GM19467 (cell line): Measurements from ENCODE around the gene CLEC4A.
"Not testable (repeated sequence)": the region's sequence is repeated elsewhere in the genome, so short reads cannot be mapped to it uniquely, and the experiment has no call there.

Source experiments
- ATAC-seq: cut with Tn5 transposase; IDR thresholded peaks from one replicate; pipeline ENCODE4 v1.9.1; 2021; ENCODE audit warnings: mild to moderate bottlenecking, moderate library complexity; ENCODE audit not compliant: unreplicated experiment

Gene CLEC4A

GRCh38 chr12:8133636-8134397, 10.4 kb downstream of the CLEC4A start:
- not testable (repeated sequence) for ATAC-seq

DNA sequence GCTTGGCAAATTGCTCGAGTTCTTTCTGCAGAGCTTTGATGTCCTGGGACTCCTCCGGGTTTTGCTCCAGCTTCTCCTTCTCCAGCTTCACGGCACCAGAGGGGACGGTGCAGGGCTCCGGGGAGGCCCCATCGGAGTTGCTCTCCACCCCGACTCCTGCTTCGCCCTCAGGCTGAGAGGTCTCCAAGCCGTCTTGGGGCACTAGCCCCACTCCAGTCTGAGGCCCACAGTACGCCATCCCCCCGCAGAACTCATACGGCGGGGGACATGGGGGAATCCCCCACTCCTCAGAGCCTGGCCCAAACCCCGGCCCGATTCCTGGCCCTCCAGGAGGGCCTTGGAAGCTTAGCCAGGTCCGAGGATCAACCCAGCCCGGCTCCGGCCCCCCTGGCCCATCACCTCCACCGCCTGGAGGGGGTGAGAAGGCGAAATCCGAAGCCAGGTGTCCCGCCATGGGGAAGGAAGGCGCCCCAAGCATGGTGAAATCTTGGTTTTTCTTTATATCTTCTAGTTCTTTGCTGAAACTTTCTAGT, 11.0 kb downstream of the CLEC4A start:
- ATAC-seq = not testable (repeated sequence)

DNA sequence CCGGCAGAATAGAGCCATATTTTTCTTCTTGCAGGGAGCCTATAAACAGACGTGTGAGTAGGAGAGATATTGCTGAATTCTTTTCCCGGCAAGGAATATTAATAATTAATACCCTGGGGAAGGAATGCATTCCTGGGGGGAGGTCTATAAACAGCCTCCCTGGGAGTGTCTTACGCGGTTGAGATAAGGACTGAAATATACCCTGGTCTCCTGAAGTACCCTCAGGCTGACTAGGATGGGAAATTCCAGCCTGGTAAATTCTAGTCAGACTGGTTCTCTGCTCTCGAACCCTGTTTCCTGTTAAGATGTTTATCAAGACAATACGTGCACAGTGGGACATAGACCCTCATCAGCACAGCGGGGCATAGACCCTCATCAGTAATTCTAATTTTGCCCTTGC, 18.2 kb downstream of the CLEC4A start:
- ATAC-seq = not testable (repeated sequence)

DNA sequence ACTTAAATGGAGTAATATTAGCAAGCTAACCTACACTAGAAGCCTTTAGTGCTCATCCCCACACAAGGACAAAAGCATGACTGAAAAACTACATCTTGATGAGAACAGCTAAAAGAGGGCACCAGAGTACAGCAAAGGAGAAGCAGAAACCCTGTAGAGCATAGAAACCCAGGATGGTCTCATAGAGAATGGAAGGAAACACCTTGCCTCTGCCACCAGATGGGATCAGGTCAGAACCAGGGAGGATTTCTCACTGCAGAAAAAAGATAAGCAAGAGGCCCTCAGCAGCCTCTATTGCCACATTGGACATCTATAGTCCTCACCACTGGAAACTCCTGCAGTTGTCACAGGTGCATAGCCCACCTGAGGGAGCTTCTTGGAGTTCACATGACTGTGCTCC, 19.8 kb downstream of the CLEC4A start:
- ATAC-seq = no peak

- ATAC-seq = no peak
These were observed 22.5 kb downstream of the CLEC4A start for GRCh38 chr12:8145754-8146441.

DNA sequence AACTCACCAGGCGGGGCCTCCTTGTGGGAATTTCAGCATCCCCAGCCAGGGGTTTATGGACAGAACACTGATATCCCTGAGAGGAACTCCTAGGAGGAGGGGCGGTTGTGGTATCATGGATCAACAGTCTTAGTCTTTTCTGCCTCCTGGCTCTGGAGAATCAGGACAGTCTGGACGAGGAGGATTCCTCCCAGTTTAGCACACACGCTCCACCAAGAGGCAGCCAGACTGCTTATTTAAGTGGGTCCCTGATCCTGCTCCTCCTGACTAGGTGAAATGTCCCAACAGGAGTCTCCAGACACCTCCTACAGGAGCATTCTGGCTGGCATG, 23.0 kb downstream of the CLEC4A start:
- no peak for ATAC-seq

- ATAC-seq = no peak
These were observed 31.1 kb downstream of the CLEC4A start for GRCh38 chr12:8154526-8154925.

GRCh38 chr12:8156416-8156815, 33.0 kb downstream of the CLEC4A start:
- ATAC-seq = no peak

DNA sequence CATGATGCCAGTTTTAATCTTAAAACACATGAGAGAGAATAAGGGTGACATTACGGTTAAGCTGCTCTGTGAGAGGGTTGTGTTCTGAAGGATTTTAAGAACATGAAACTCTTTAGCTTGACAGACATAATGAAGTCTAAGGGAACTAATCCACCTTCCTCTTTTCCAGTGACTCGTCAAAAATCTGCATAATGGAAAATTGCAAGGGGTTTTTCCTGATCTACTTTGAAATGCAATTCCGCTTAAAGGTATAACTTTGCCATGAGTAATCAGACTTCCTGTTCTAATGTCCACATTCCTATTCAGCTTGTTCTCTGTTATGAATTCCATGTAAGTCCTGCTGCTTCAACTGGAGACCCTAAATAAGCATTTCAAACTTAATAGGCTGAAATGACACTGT, 33.4 kb downstream of the CLEC4A start, which contains the start of gene ZNF705A:
TSS of gene ZNF705A (plus strand) at position 171 of the 400 bp plus-strand sequence. CDS start 15,611 bp downstream, outside the sequence.
- no peak for ATAC-seq

GRCh38 chr12:8157484-8158198, 34.2 kb downstream of the CLEC4A start:
- ATAC-seq = no peak

- not testable (repeated sequence) for ATAC-seq
These were observed 49.5 kb downstream of the CLEC4A start for GRCh38 chr12:8172911-8173310.

DNA sequence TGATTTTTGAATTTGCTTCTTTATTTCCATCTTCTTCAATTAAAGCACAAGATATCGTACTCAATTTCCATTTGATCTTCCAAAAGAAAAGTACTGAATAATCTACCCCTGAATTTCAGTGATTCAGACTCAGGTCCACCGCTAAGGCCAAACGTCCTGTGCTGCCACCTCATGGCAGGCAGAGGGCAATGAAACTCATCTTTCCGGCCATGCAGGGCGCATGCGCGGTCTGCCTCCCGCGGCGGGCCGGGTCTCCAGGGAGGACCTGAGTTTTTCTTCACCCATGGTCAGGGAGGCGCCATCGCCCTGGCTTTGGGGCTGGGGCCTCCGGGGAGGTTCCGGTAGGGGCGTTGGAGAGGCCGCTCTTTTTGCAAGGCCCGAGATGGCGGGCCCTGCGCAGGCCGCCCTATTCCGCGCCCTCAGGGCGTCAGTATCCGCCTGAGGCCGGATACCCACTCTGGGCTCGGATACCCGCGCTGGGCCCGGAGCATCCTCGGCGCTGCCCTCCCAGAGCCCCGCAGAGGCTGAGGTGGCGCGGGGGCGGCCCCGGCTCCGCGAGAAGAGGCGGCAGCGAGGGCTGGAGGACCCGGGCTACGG, 56.7 kb downstream of the CLEC4A start:
- ATAC-seq = not testable (repeated sequence)

- not testable (repeated sequence) for ATAC-seq
These were observed 57.9 kb downstream of the CLEC4A start for GRCh38 chr12:8181271-8181670.

DNA sequence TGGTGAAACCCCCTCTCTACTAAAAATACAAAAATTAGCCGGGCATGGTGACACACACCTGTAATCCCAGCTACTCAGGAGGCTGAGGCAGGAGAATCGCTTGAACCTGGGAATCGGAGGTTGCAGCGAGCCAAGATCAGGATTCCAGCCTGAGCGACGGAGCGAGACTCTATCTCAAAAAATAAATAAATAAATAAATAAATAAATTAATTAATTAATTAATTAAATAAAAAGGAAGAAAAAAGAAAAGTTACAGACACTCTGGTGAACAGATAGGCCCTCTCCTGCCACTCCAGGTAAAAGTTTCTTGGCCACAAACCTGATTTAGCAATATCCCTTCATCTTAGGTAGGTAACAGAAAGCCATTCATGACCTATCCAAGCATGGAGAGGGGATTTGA, 59.5 kb downstream of the CLEC4A start:
- not testable (repeated sequence) for ATAC-seq

GRCh38 chr12:8183346-8183745, 59.9 kb downstream of the CLEC4A start:
- not testable (repeated sequence) for ATAC-seq

GRCh38 chr12:8184206-8184605, 60.8 kb downstream of the CLEC4A start:
- ATAC-seq = not testable (repeated sequence)

DNA sequence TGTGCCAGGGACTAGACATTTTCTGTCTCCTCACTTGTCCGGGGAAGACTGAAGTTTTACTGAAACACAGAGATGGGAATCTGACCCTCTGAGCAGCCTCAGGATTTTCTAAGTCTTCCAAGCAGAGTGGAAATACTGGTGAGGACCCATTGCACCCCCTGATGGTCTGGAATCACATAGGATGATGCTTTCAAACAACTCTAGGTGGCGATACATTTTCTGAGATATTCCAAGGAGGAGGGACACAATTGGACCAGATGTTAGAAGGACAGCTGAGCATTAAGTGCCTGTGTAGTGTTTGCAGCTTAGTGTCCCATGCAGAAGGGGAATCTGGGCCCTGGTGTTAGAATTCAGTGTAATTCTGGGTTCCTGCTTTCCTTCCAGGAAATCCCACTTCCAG, 64.7 kb downstream of the CLEC4A start:
- ATAC-seq = not testable (repeated sequence)
